Measurements from ENCODE around the gene CXCL1.

- TF ChIP-seq POLR2A (IDR thresholded peaks at IDR 0.05; ENCODE audit: low read depth, low read length) = no peak
- no peak for TF ChIP-seq POU2F2 (IDR thresholded peaks at IDR 0.05; ENCODE audit: low read depth, low read length)
- TF ChIP-seq TAF1 (IDR thresholded peaks at IDR 0.05; ENCODE audit: low read depth, low read length) = no peak
- TF ChIP-seq POLR2AphosphoS5 (IDR thresholded peaks at IDR 0.05; ENCODE audit: low read depth, low read length) = no peak
- no peak for TF ChIP-seq SPI1 (IDR thresholded peaks at IDR 0.05; ENCODE audit: low read depth, low read length)
Observed at GRCh38 chr4:73917081-73917501, 47.9 kb downstream of the CXCL1 start.

All from GM12891 (cell line).